Measurements from ENCODE around the gene GTSE1.
A peak's percentile ranks its signal among the peaks of the same experiment; 100 is the strongest.

The GTSE1 gene

DNA sequence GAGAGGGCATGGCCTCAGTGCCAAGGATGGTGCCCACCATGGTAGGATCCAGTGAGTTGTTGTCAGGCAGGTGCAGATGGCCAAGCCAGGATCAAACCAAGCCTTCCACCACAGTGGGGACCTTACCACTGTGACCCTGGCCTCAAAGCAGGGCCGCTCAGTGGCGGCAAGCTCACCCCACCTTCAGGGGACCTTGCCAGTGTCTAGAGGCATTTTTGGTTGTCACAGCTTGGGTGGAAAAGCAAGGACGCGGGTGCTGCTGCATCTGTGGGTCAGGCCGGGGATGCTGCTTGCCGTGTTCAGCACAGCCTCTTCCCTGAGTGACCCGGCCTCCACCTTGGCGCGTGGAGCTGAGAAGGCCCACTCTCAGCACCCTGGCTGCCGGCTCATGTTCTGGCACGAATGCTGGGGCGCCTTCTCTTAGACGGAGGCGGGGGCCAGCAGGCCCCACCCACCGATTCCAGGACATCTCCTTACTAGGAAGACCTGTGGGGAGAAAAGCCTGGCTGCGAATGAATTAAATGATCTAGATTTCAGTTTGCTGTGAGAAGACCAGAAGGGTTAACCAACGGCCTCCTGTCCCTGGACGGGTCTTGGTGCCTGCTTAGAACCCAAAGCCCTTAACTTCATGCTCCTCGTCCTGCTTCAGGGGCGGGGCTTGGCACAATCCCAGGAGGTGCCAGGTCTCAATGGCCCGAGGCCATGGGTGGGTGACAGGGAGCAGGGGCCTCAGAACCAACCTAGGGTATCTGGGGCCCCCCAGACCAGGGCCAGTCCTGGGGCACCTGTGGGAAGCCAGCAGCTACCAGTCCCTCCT is 57.7 kb downstream of the GTSE1 start:
- no peak for DNase-seq

DNA sequence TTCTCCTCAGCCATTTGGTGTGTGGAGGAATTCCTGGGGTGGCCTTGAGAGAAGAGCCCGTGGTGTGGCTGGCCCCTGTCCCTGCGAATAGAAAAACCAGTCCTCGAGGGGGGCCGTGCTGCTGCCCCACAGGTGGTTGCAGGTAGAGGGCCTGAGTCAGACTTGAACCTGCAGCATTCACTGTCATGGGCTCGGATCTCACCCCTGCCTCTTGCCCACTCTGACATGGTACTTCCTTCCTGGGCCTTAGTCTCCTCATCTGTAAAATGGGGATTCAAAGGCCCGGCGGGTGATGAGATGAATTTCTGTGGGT is 58.3 kb downstream of the GTSE1 start:
- DNase-seq: no peak

DNA sequence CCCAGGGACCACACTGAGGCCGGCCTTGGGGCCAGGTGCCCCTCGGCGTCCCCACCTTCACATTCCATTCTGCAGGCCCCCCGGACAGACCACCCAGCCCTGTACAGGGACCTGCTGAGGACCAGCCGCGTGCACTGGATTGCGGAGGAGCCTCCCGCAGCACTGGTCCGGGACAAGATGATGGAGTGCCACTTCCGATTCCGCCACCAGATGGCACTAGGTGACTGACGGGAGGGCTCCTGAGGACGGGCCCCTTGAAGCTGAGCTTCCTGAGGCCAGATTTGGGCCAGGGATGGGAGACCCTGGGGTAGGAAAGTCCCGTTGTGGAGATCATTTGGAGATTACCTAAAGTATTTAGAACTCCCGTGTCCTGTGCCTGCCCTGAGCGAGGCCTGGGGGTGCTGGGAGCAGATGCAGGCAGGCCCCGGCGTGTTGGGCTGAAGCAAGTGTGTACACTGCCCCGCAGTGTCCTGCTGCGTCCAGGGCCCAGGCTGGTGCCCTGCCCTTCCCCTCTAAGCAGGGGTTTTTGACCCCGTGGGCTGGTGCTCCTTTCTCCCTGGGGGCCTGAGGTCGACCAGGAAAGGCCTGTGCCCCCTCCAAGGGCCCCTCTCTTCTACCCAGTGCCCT is 58.8 kb downstream of the GTSE1 start:
- peak; percentile 38 to 83 for DNase-seq

GRCh38 chr22:46355996-46356471 is 59.4 kb downstream of the GTSE1 start:
- no peak for DNase-seq

GRCh38 chr22:46356496-46357480 is 60.1 kb downstream of the GTSE1 start:
- DNase-seq: no peak

DNA sequence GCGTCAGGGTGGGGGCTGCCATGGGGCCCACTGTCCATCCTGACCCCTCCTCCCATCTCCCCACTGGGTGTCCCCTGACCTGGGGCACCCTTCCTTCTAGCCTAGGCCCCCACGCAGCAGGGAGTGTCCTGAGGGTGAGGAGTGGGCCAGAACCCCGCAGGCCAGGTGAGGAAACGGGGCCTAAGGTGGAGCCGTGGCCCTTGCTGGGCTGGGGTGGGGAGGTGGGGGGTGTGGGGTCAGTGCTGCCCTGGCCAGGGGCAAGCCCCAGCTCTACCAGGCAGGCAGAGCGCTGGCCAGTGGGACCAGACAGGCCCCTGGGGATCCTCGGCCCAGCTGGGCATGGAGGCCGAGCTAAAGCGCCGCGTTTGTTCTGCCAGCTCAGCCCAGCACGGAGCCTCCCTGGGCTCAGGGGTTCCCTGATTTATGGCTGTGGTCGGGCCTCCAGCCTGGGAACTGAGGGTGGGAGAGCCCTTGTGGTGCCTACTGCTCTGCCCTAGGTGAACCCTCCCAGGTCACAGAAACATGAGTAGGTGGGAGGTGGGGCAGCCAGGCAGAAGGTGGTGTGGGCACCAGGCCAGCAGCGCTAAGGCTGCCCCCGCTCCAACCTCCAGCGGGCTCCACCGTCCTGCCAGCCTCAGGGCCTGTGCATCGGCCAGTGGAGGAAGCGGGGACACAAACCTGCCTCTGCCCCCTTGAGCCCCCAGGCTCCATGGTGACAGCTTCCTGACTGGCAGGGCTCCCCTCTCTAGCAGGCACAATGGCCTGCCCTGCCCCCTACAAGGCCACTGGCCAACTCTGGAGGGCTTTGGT is 61.2 kb downstream of the GTSE1 start:
- no peak for DNase-seq

GRCh38 chr22:46358766-46359165 is 62.1 kb downstream of the GTSE1 start:
- no peak for DNase-seq

GRCh38 chr22:46359362-46359761 is 62.7 kb downstream of the GTSE1 start:
- DNase-seq: no peak

GRCh38 chr22:46360097-46360496 is 63.4 kb downstream of the GTSE1 start:
- DNase-seq: no peak

- DNase-seq: no peak
Observed at GRCh38 chr22:46360891-46361290, 64.2 kb downstream of the GTSE1 start.

GRCh38 chr22:46361826-46362202 is 65.1 kb downstream of the GTSE1 start:
- no peak for DNase-seq

DNA sequence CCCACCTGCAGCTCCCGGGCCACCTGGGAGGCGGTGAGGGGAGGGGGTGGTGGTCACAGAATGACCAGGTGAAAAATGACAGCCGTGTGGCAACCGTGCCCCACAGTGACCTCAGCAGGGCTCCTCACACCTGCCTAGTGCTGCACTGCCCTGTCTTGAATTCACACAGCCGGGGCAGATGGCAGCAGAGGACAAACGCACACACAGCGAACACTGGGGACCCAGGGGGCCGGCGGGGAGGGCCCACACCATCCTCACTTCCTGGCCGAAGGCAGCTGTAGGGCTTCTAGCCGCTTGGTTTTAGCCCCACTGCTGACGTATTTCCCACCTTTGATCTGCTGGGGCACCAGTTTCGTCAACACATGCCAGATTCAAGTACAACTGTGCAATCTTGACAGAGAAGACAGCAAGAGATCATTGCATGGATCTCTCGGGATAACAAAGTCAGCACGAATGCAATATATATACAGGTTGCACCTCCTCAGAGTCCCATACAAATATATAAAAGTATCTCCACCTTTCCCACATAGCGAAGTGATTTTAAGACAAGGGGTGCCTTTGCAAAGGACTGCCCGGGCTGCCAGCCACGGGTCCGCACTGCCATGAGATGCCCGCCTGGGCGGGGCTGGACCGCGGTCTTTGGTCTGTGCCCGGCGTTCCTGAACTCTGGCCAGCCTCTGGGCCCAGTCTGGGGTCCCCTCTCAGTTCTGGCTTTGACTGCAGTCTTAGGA is 65.7 kb downstream of the GTSE1 start:
- DNase-seq: no peak

DNA sequence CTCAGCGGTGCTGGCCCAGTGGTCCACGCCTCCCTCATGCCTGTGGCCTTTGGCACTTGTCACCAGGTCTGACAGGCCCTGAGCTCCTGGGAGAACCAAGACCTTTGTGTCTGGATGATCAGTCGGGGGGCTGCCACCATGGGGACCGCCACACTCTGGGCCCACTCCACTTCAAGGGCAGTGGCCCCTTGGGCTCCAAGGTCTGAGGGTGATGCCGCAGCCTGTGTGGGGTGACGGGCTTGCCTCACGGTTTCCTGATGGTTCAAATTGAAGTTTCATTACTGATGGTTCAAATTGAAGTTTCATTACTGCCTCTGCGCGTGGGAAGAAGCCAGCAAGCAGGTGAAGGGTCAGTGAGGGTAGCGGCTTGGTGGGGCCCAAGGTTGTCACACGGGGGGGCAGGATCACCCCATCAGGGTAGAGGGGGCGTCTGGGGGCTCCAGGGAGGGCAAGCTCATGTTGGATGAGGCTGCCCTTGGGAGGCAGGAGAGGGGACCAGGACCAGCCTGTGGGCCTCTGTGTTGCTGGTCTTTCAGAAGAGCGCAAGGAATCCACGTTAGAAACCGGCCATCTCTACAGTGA is 66.4 kb downstream of the GTSE1 start:
- DNase-seq: no peak

GRCh38 chr22:46363611-46364321 is 67.1 kb downstream of the GTSE1 start:
- DNase-seq: no peak

DNA sequence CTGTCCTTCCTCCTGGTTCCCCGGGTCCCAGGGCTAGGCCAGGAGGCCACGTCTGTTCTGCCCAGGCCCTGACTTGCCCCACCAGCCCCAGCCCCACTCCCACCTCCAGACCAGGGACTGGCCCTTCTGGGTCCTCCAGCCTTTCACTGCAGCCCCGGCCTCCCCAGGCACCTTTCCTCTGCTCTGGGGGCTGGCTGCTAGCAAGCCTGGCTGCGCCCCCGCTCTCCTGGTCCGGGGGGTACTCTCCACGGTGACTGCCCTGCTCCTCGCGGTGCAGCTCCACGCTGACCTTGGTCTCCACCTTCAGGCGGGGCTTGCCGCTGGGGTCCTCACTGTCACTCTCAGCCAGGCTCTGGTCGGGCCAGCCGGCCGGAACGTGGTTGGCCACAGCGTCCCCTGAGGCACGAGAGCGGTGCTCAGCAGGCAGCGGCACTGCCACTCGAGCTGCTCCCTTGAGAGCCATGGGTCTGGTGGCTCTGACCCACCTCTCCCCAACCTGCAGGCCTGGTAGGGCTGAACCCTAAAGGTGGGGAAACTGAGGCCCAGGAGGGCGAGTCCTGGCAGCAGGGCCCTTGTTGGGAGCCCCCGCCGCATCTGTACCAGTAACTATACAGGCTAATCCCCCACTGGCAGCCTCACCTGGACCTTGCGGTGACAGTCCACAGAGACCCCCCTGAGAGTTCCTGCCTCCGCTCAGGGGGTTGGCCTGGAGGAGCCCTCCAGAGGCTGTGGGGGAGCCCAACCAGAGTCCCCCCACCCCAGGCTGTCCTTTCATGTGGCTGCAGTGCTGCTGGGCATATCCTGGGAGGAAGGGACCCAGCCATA is 67.9 kb downstream of the GTSE1 start:
- no peak for DNase-seq

- DNase-seq: no peak
Observed at GRCh38 chr22:46365166-46365624, 68.5 kb downstream of the GTSE1 start.

GRCh38 chr22:46366327-46366731 is 69.7 kb downstream of the GTSE1 start:
- no peak for DNase-seq

DNA sequence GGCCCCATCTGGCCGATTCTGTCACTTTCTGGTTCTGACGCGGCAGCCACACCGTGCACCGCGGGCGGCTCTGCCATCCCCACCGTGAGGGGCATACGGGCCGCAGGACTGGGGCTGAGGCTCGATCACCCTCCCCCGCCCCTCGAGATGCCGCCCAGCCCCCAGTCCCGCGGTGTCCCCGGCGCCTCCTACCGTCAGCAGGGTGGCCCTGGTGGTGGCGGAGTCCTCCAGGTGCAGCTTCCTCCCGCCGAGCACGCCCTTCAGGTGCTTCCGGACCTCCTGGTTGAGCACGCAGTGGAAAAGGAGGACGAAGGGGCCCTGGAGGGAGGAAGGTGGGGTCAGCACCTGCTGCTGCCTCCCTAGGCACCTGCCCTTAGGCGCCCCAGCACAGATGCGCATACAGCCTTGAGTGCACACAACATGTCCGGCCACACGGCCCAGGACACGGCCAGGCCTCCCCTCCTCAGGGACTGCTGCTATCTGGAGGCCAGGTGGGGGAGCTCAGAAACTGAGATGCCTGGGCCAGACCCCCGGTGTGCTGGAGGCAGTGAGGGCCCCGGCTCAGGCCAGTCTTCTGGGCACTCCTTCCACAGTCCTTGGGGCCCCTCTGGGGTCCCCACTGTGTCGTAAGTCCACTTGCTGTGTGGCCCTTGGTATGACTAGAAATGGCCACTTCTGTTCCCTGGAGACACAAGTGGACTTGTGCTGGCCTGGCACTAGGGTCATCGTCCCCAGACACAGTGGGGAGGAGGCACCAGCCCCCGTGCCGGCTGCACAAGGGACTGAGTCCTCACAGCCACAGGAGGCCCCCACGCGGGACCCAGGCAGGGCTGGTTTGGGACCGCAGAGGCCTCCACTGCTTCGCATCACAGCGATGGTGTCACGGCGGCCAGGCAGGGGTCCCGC is 70.4 kb downstream of the GTSE1 start:
- no peak for DNase-seq

Data from inflammatory macrophage treated with lipopolysaccharide for 1 hour (primary cell).